AG04450 (cell line): ENCODE data around the gene GAS7. TPM values are rescaled to one million over a fixed set of nuclear protein-coding genes. Genes with fewer than 3 reads are reported as not detected.

ENCODE experiments used
- CTCF ChIA-PET: fragments of 300-600, 350-600 bp; formaldehyde crosslinking; extraction: SDS; loops from one replicate; lab custom pipeline; 2022; ENCODE audit warnings: antibody characterized with exemption, inconsistent platforms; lab: Charles Lee
- POLR2A ChIA-PET: fragments of 350-600 bp; formaldehyde crosslinking; extraction: SDS; loops from one replicate; lab custom pipeline; 2021; ENCODE audit warnings: antibody characterized with exemption, inconsistent platforms; lab: Yijun Ruan, JAX
- DNase-seq: peaks from one replicate; pipeline ENCODE4 v3.0.0-alpha.2; 2011; ENCODE audit warnings: low read depth, low spot score
- H3K27ac ChIP-seq: one replicate; pipeline ENCODE4 v1.5.1; 2012; ENCODE audit warnings: low read depth, low read length, control low read depth
- H3K27me3 ChIP-seq: one replicate; pipeline ENCODE4 v1.6.0; 2012; ENCODE audit warnings: low read length; ENCODE audit not compliant: control insufficient read depth, insufficient read depth
- H3K4me3 ChIP-seq: 2 replicates; pipeline ENCODE4 v1.5.1; 2011; ENCODE audit warnings: mild to moderate bottlenecking, low read depth, low read length, control low read depth
- H3K9me3 ChIP-seq: 2 replicates; pipeline ENCODE4 v1.5.1; 2012; ENCODE audit warnings: low read length; ENCODE audit not compliant: control insufficient read depth, insufficient read depth
- CTCF ChIP-seq: IDR thresholded peaks from 2 replicates; pipeline ENCODE4 v1.5.1; 2011; ENCODE audit warnings: low read depth, low read length, control low read depth, inconsistent platforms
- polyA plus RNA-seq: library from polyadenylated mRNA; depleted of rRNA; stranded (reverse); fragments of >200 nt; gene quantifications from 2 replicates; pipeline ENCODE4 v1.2.3, GENCODE V29; 2011

Gene GAS7
- polyA plus RNA-seq, 1 experiment: 5.6 TPM

- no peak overlapping the region for H3K27ac ChIP-seq
- ChIA-PET CTCF (no interaction called here), POLR2A (no interaction called here)
- no peak for DNase-seq
- peaks cover 4% of the 10 kb centered on the region; the same call in 1 of the 2 replicates for H3K9me3 ChIP-seq
- no peak overlapping the region for H3K4me3 ChIP-seq
- no peak for TF ChIP-seq CTCF
- no peaks in the 10 kb centered on the region for H3K27me3 ChIP-seq
Observed at GRCh38 chr17:10092595-10092994, 105.8 kb downstream of the GAS7 start.

GRCh38 chr17:10091046-10091445, 107.4 kb downstream of the GAS7 start:
- no peaks in the 10 kb centered on the region for H3K27me3 ChIP-seq
- no peak overlapping the region for H3K27ac ChIP-seq
- POLR2A ChIA-PET: no interaction called here
- CTCF ChIA-PET: no interaction called here
- no peak for DNase-seq
- H3K9me3 ChIP-seq: peaks cover 4% of the 10 kb centered on the region
- no peak overlapping the region for H3K4me3 ChIP-seq
- TF ChIP-seq CTCF: no peak

GRCh38 chr17:10089196-10089804, 109.1 kb downstream of the GAS7 start:
- Histone ChIP-seq H3K4me3 (no peak overlapping the region), H3K9me3 (peaks cover 8% of the 10 kb centered on the region), H3K27me3 (no peaks in the 10 kb centered on the region), H3K27ac (no peak overlapping the region)
- DNase-seq: no peak
- TF ChIP-seq CTCF: no peak
- ChIA-PET POLR2A (no interaction called here), CTCF (no interaction called here)

- ChIA-PET POLR2A (no interaction called here), CTCF (no interaction called here)
- Histone ChIP-seq H3K27me3 (no peaks in the 10 kb centered on the region), H3K4me3 (no peak overlapping the region), H3K9me3 (peaks cover 11% of the 10 kb centered on the region), H3K27ac (no peak overlapping the region)
- no peak for TF ChIP-seq CTCF
- no peak for DNase-seq
Observed at GRCh38 chr17:10088444-10088843, 110.0 kb downstream of the GAS7 start.

GRCh38 chr17:10087355-10087754, 111.1 kb downstream of the GAS7 start:
- no peak for DNase-seq
- no peak for TF ChIP-seq CTCF
- no peak overlapping the region for H3K4me3 ChIP-seq
- no peaks in the 10 kb centered on the region for H3K27me3 ChIP-seq
- ChIA-PET CTCF (no interaction called here), POLR2A (no interaction called here)
- H3K9me3 ChIP-seq: peaks cover 12% of the 10 kb centered on the region
- H3K27ac ChIP-seq: no peak overlapping the region
